Mucosa of rectum (tissue), 2 donors: ENCODE results near the gene BPIFB1.

ENCODE experiments used
- H3K27ac ChIP-seq, 2 donors: one replicate each; pipeline ENCODE4 v1.7.0; 2013; ENCODE audit warnings: inconsistent platforms in 2 of 2, low read depth in 2 of 2, low read length in 2 of 2
- H3K27me3 ChIP-seq, 2 donors: one replicate each; pipeline ENCODE4 v1.7.0; 2013; ENCODE audit warnings: low read length in 2 of 2; ENCODE audit not compliant: control insufficient read depth in 2 of 2, insufficient read depth in 2 of 2
- H3K36me3 ChIP-seq, 2 donors: one replicate each; pipeline ENCODE4 v1.7.0; 2013; ENCODE audit warnings: low read length in 2 of 2; ENCODE audit not compliant: control insufficient read depth in 2 of 2, insufficient read depth in 2 of 2
- H3K4me1 ChIP-seq, 2 donors: one replicate each; pipeline ENCODE4 v1.7.0; 2013; ENCODE audit warnings: low read length in 2 of 2, mild to moderate bottlenecking in 1 of 2; ENCODE audit not compliant: control insufficient read depth in 2 of 2, insufficient read depth in 2 of 2
- H3K4me3 ChIP-seq, 2 donors: one replicate each; pipeline ENCODE4 v1.7.0; 2013; ENCODE audit warnings: low read length in 2 of 2
- H3K9ac ChIP-seq, 2 donors: one replicate each; pipeline ENCODE4 v1.7.0; 2013; ENCODE audit warnings: low read length in 2 of 2, low read depth in 1 of 2, mild to moderate bottlenecking in 1 of 2
- H3K9me3 ChIP-seq, 2 donors: one replicate each; pipeline ENCODE4 v1.7.0; 2013; ENCODE audit warnings: low read length in 2 of 2; ENCODE audit not compliant: control insufficient read depth in 2 of 2
- donor health status: healthy.
- donor health status: Normal muscosa, but diverticular disease.

BPIFB1 gene

DNA sequence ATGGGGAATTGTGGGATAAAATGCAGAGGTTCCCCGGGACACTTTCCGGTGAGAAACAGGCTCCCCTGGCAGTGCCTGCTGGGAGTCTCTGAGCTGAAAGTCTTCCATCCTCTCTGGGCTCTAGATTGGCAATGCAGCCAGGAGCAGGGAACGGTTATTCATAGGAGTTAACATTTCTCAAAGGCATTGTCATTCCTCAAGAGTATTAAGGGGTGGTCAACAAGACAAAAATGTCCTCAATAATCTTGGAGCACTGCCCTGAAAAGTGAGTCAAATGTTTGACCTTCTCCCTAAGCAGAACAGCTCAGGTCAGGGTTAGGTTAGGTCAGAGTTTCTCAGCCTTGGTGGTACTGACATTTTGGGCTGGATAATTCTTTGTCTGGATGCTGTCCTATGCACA lies 13.2 kb downstream of the BPIFB1 start:
- Histone ChIP-seq H3K9me3 (no peaks in the 10 kb centered on the region), H3K4me3 (no peak overlapping the region), H3K27ac (no peak overlapping the region), H3K27me3 (peaks cover 0 to 2% of the 10 kb centered on the region in 2 donors), H3K36me3 (no peaks in the 10 kb centered on the region), H3K9ac (no peak overlapping the region), H3K4me1 (no peaks in the 10 kb centered on the region)

DNA sequence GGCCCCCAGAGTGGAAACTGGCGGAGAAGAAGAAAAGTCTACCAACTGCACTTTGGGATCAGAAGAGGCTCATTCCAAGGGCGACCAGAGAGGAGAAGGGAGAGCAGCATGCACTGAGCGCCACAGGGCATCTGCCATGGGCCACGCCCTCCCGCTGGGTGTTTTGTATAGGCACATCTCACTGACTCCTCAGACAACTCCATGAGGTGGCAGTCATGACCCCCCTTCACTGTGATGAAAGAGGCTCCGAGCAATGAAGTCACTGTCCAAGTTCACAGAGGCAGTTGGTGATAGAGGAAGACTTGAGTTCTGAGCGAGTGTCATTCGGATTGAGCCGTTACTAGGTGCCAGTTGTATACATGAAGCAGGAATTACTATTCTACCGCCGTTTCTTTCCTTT lies 15.4 kb downstream of the BPIFB1 start:
- peaks cover 0 to 3% of the 10 kb centered on the region in 2 donors for H3K27me3 ChIP-seq
- H3K27ac ChIP-seq: no peak overlapping the region
- H3K36me3 ChIP-seq: no peaks in the 10 kb centered on the region
- H3K9ac ChIP-seq: no peak overlapping the region
- H3K4me3 ChIP-seq: no peak overlapping the region
- H3K4me1 ChIP-seq: no peaks in the 10 kb centered on the region
- no peaks in the 10 kb centered on the region for H3K9me3 ChIP-seq

DNA sequence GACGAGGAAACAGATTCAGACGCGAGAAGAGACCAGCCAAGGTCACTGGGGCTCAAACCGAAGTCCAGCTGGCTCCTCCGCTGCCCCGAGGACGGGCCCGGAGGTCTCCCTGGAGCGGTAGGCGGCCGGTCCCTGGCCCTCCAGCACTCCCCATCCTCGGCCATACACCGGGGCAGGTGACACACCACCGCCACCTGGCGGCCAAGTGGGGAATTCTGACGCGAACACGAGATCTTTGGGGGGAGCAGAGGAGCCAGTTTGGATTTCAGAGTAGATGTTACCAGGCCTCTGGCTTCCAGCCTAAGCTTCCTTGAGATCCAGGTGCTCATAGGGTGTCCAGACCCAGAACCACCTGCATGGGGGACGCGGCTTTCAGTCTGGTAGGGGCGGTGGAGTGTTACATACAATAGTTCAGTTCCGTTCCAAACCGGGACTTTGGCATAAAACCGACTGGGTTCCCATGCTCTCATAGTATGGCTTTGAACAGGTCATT lies 16.1 kb downstream of the BPIFB1 start:
- H3K27me3 ChIP-seq: peaks cover 0 to 3% of the 10 kb centered on the region in 2 donors
- no peaks in the 10 kb centered on the region for H3K9me3 ChIP-seq
- H3K9ac ChIP-seq: no peak overlapping the region
- no peaks in the 10 kb centered on the region for H3K36me3 ChIP-seq
- no peaks in the 10 kb centered on the region for H3K4me1 ChIP-seq
- no peak overlapping the region for H3K27ac ChIP-seq
- H3K4me3 ChIP-seq: no peak overlapping the region

DNA sequence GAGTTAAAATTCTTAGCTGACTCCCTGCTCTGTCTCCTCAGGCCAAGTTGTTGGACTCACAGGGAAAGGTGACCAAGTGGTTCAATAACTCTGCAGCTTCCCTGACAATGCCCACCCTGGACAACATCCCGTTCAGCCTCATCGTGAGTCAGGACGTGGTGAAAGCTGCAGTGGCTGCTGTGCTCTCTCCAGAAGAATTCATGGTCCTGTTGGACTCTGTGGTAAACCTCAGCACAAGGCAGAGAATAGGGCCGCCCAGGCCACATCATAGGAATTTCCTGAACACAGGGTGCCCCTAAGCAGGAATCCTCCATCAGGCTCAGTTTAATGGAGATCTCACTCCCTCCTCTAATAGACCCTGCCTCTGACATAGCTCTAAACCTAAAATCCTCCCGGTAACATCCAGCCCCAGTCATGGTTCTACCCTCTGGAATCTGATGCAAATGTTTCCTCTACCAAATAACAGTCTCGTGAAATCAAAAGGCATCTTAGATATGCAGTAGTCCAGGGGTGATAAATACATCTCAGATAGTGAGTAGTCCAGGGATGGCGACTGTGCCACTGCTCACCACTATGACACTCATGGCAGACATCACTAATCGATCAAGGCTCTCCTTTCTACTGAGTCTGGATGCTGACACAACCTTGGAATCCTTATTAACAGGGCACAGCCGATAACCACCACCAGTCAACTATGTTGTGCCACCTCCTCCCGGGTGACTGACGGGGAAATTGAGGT lies 18.3 kb downstream of the BPIFB1 start:
- Histone ChIP-seq H3K9me3 (no peaks in the 10 kb centered on the region), H3K36me3 (no peaks in the 10 kb centered on the region), H3K4me1 (no peaks in the 10 kb centered on the region), H3K27me3 (peaks cover 0 to 3% of the 10 kb centered on the region in 2 donors), H3K9ac (no peak overlapping the region), H3K4me3 (no peak overlapping the region), H3K27ac (no peak overlapping the region)

DNA sequence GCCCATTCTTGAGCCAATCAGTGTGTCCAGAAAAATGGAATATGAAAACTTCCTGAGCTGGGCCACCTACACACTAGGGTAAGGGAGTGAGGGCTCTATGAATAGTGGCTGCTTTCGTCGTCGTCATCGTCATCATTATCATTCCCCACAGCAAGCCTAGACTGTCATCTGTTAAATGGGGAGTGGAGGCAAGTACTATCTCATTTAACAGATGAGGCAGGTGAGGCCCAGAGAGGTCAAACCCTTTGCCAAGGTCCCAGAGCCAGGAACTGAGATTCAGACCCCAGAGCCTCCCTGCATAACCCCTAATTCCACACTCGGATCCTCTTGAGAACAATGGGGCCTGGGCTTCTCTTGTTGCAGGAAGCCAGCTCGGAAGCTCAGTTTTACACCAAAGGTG lies 20.6 kb downstream of the BPIFB1 start:
- Histone ChIP-seq H3K36me3 (no peaks in the 10 kb centered on the region), H3K4me3 (no peak overlapping the region), H3K4me1 (no peaks in the 10 kb centered on the region), H3K9ac (no peak overlapping the region), H3K27me3 (peaks cover 0 to 3% of the 10 kb centered on the region in 2 donors), H3K27ac (no peak overlapping the region), H3K9me3 (no peaks in the 10 kb centered on the region)

DNA sequence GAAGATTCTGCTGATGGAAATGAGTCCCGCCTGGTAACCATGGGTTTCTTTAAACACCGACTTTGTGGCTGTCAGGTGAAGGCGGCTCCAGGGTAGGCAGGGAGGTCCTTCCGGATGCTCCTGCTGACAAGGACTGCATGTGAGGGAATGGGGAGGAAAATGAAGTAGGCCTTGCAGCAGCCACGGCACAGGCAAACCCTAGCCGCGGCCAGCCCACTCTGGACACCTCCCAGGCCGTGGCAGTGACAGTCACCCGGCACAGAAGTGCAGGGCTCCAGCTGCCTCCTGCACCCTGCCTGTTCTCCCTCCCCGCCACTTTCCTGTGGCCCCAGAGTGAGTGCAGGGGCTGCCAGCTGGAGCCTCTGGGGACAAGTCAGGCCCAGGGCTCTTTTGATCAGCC lies 21.0 kb downstream of the BPIFB1 start:
- H3K4me3 ChIP-seq: no peak overlapping the region
- no peaks in the 10 kb centered on the region for H3K9me3 ChIP-seq
- no peaks in the 10 kb centered on the region for H3K36me3 ChIP-seq
- no peak overlapping the region for H3K9ac ChIP-seq
- H3K27ac ChIP-seq: no peak overlapping the region
- H3K4me1 ChIP-seq: no peaks in the 10 kb centered on the region
- peaks cover 0 to 3% of the 10 kb centered on the region in 2 donors for H3K27me3 ChIP-seq

DNA sequence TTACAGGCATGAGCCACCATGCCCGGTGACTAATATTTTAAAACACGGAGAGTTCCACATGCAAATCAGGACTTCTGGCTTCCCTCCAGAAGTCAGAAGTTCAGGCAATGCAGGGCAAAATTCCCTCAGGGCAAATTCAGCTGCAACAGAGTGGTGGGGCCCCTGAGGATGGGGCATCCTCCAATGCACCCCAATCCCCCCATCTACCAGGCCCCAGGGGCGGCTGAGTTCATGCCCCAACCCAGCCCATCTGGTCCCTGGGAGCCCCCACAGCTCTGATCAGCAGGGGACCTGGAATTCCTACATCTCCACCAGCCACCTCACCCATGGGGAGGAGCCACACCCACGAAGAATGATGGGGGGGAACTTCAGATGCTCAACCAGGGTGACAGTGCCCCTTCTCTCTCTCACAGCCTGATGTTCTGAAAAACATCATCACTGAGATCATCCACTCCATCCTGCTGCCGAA lies 22.6 kb downstream of the BPIFB1 start:
- Histone ChIP-seq H3K4me3 (no peak overlapping the region), H3K36me3 (no peaks in the 10 kb centered on the region), H3K4me1 (no peaks in the 10 kb centered on the region), H3K9ac (no peak overlapping the region), H3K27ac (no peak overlapping the region), H3K9me3 (no peaks in the 10 kb centered on the region), H3K27me3 (peaks cover 0 to 3% of the 10 kb centered on the region in 2 donors)

DNA sequence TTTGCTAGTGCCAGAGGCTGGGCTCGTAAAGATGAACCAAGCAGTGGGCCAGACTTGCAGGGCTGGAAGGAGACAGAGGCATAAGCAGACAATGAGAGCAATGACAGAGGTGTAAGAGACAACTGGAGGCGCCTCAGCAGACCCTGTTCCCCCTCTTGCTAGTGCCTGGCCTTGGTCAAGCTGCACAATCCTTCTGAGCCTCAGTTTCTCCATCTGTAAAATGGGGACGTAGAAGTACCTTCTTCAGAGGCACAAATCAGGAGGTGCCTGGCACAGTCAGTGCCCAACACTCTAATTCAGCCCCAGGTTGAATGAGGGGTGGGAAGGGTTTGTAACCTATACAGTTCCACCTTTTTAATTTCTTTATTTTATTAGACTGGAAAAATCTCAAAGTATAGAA lies 23.2 kb downstream of the BPIFB1 start:
- Histone ChIP-seq H3K36me3 (no peaks in the 10 kb centered on the region), H3K27ac (no peak overlapping the region), H3K4me3 (no peak overlapping the region), H3K9me3 (no peaks in the 10 kb centered on the region), H3K4me1 (no peaks in the 10 kb centered on the region), H3K27me3 (peaks cover 0 to 3% of the 10 kb centered on the region in 2 donors), H3K9ac (no peak overlapping the region)

DNA sequence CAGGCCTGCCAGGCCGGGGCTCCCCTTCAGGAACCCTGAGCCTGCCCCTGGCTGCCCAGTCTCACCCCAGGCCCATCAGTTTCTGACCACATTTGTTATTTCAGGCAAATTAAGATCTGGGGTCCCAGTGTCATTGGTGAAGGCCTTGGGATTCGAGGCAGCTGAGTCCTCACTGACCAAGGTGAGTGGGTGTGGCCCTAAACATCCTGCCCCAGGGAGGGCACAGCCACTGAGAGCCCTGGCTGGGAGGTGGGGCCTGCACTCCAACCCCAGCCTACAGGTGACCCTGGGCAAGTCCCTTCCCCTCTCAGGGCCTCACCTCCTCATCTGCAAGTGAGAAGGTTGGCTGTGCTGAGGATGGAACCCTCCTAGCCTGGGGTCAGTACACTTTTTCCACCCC lies 23.8 kb downstream of the BPIFB1 start:
- Histone ChIP-seq H3K27me3 (peaks cover 0 to 3% of the 10 kb centered on the region in 2 donors), H3K9ac (no peak overlapping the region), H3K4me1 (no peaks in the 10 kb centered on the region), H3K36me3 (no peaks in the 10 kb centered on the region), H3K4me3 (no peak overlapping the region), H3K27ac (no peak overlapping the region), H3K9me3 (no peaks in the 10 kb centered on the region)

DNA sequence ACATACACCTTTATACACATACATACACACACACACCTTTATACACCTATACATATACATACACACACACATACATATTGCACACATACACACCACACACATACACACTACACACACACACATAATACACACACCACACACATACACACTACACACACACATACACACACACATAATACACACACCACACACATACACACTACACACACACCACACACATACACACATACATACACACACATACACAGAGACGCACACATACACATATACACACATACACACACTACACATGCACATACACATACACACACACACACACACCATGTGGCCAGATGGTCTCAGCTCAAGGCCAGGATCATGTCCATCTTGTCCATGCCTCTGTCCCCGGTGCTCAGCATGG lies 25.7 kb downstream of the BPIFB1 start:
- Histone ChIP-seq H3K9me3 (no peaks in the 10 kb centered on the region), H3K36me3 (no peaks in the 10 kb centered on the region), H3K27ac (no peak overlapping the region), H3K27me3 (no peaks in the 10 kb centered on the region), H3K4me3 (no peak overlapping the region), H3K9ac (no peak overlapping the region), H3K4me1 (no peaks in the 10 kb centered on the region)
